Effector CD4-positive, alpha-beta T cell (primary cell): ENCODE measurements around the gene RMND5B.
"Not testable (repeated sequence)": the region's sequence is repeated elsewhere in the genome, so short reads cannot be mapped to it uniquely, and the experiment has no call there.

Experiments
- DNase-seq: peaks from one replicate; pipeline ENCODE4 v3.0.0-alpha.2; 2020
- total RNA-seq: gene quantifications from one replicate; lab custom pipeline; 2026; lab: John Stamatoyannopoulos, UW

RMND5B gene
- total RNA-seq, result 24.4 reads per million, percentile 51 among the genes with 10 or more reads in this experiment

GRCh38 chr5:178130576-178131445 is at the start of gene RMND5B:
Gene RMND5B (plus strand): TSS chr5:178131014. CDS start chr5:178138120, 7,106 bp downstream.
- peak; percentile 67 for DNase-seq

- DNase-seq, result no peak
Observed at GRCh38 chr5:178081571-178082243, 49.1 kb upstream of the RMND5B start.

DNA sequence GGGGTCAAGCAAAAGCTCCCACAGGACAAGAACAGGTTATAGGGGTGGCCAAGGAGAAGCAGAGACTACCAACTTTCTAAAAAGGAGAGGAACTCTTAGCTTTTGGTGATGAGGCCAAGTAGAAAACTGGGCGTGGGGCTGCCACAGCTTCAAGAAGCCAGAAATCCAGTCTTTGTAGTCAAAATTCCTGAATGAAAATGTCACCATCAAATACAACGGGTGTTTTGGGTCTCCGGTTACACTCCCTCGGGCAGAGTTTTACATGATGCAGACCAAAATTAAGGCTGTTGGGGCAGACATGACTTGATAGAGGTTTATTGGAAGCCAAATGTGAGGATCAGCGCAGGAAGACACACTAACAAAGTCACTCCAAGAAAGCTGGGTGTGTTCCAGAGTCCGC is 46.9 kb upstream of the RMND5B start:
- DNase-seq, result no peak

GRCh38 chr5:178085316-178085715 is 45.5 kb upstream of the RMND5B start:
- no peak for DNase-seq

DNA sequence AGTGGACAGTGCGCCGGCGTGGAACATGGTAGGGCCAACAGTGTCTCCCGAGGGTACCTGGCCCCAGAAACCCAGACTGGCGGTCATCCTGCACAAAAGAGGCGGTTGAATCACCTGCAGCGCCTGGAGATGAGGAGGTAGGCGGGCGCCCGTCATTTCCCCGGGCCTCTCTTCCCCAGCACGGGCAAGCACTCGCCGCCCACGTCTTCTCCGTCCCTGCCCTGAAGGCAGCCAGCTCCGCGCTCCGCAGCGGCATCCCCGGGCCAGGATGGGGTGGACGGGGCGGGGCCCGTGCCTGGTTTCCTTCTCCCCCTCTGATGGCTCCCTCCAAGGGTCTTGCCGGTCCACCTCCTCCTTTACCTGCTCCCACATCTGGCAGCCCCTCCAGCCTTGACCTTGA is 44.5 kb upstream of the RMND5B start:
- DNase-seq, result no peak

DNA sequence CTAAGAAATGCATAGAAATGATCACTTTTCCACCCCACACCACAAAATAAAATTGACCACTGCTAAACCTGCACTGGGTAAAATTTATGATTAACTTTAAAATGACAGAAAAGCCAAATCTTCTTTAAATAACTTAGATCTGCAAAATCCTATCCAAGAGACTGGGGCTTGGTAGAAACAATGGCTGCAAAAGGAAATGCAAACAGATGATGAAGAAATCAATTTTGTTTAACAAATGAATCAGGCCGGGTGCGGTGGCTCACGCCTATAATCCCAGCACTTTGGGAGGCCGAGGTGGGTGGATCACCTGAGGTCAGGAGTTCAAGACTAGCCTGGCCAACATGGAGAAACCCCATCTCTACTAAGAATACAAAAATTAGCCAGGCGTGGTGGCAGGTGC is 43.6 kb upstream of the RMND5B start:
- DNase-seq, result not testable (repeated sequence)

GRCh38 chr5:178090856-178091255 is 40.0 kb upstream of the RMND5B start:
- no peak for DNase-seq

- no peak for DNase-seq
Observed at GRCh38 chr5:178093134-178093533, 37.7 kb upstream of the RMND5B start.

DNA sequence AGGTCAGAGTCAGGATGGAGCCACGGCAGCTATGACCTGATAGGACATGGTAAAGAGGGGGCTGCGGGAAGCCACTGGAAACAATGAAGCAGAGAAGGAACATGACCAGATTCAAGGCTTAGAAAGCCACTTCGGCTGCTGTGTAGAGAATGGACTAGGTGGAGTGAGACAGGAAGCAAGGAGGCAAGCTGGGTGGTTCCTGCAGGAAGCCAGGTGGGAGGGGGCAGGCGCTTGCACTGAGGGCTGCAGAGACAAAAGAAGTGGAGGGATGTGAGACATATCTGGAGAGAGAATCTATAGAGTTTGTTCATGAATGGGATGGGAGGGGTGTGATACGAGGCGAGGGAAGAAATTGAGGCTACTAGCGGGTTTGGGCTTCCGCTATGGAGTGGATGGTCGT is 36.5 kb upstream of the RMND5B start:
- DNase-seq, result no peak

- no peak for DNase-seq
Observed at GRCh38 chr5:178098685-178099084, 32.1 kb upstream of the RMND5B start.

DNA sequence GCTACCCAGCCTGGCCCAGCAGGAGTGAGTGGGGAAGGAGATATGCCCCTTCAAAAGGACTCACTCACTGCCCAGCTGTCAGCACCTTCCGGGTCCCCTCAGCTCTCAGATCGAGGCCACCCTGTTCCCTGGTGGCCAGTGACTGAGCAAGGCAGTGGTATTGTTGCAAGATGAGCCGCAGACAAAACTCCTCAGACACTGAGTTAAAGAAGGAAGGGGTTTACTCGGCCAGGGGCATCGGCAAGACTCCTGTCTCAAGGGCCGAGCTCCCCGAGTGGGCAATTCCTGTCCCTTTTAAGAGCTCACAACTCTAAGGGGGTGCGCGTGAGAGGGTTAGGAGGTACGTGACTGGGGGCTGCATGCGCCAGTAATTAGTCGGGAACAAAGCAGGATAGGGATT is 27.2 kb upstream of the RMND5B start:
- no peak for DNase-seq

DNA sequence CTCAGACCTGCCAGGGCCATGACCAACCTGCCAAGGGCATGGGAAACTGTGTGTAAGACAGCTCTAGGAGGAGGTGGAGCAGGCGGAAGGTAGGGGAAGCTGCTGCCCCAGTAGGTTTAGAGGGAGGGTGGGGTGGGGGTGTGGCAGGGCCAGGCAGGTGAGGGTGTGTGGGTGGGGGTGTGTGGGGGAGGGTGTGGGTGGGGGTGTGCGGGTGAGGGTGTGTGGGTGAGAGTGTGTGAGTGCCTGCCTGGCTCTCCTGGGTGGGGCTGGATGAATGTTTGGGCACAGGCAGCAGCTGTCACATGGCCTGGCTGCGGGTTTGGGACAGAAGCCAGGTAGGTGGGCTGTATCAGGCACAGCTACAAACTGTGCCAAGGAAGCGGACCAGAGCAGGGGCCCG is 26.3 kb upstream of the RMND5B start:
- DNase-seq, result no peak

DNA sequence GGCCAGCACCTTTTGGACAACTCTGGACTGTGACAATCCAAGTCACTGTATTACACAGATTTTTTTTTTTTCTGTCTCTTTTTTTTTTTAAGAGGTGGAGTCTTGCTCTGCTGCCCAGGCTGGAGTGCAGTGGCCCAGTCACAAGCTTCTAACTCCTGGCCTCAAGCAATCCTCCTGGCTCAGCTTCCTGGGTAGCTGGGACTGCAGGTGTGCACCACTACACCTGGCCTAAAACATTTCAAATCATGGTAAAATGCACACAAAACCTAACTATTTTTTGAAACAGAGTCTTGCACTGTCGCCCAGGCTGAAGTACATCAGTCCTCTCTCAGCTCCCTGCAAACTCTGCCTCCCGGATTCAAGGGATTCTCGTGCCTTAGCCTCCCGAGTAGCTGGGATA is 24.7 kb upstream of the RMND5B start:
- no peak for DNase-seq

DNA sequence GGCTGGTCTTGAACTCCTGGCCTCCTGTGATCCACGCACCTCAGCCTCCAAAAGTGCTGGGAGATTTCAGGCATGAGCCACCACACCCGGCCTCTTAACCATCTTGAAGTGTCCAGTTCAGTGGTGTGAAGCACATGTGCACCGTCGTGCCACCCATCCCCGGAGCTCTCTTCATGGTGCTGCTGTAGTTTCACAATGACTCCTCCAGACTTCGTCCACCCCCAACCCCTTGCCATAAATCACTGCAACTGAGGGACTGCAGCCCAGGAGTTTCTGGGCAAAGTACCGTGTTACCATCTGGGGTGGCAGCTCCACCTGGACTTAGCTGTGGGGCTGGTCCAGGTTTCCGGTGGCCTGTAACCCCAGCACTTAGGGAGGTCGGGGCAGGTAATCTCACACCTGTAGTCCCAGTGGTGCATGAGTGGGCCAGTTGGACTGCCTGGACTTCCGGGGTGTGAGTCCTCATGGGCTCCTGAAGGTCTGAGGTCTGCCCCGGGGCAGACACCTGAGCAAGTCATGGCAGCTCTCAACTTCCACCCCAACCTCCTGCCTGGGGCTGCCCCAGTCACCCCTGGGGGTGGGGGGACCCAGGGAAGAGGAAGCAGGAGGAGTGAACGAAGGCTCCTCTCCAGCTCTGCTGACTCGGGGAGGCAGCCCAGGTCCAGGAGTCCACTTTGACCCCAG is 24.1 kb upstream of the RMND5B start:
- no peak for DNase-seq

DNA sequence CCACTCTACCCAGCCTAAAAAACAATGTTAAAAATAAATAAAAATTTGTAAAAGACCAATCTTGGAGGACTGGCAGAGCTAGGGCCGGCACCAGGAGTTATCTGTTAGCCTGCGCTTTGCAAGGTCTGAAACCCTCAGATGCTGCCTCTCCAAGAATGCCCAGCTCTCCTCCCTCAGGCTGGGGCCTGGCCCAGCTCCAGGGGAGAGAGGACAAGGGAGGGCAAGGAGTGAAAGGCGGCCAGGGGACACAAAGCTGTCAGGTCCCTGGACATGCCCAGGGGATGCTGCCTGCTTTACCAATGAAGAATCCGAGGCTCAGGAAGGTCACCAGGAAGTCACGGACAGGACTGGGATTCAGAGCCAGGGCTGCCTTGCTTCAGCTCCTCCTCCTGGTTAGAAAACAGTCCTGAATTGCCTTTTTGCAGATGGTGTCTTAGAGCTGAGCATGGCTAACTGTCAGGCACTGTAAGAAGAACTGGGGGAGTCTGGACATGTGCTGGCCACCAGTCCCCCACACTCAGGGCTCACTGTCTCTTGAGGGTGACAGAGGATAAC is 23.0 kb upstream of the RMND5B start:
- DNase-seq, result no peak

GRCh38 chr5:178108446-178108845 is 22.4 kb upstream of the RMND5B start:
- no peak for DNase-seq

- DNase-seq, result no peak
Observed at GRCh38 chr5:178108966-178109365, 21.8 kb upstream of the RMND5B start.

GRCh38 chr5:178110511-178110910 is 20.3 kb upstream of the RMND5B start:
- DNase-seq, result no peak

DNA sequence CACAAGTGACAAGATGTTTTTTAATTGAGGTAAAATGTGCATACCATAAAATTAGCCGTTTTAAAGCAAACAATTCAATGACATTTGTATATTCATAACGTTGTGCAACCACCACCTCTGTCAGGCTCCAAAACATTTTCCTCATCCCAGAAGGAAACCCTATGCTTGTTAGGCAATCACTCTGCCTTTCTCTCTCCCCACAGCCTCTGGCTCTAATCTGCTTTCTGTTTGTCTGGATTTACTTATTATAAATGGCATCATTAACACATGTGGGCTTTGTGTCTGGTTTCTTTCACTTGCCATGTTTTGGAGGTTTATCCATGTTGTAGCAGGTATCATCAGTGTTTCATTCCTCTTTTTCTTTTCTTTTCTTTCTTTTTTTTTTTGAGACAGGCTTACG is 18.9 kb upstream of the RMND5B start:
- no peak for DNase-seq

GRCh38 chr5:178112545-178112944 is 18.3 kb upstream of the RMND5B start:
- DNase-seq, result no peak

GRCh38 chr5:178113141-178113787 is 17.6 kb upstream of the RMND5B start, which contains the start of gene N4BP3:
Gene N4BP3 (plus strand): TSS chr5:178113532. CDS start chr5:178119584, 6,052 bp downstream.
- DNase-seq, result peak; percentile 67

- no peak for DNase-seq
Observed at GRCh38 chr5:178113841-178114324, 16.9 kb upstream of the RMND5B start.
